ENCODE data around the gene CMKLR1. TPM values are rescaled to one million over a fixed set of nuclear protein-coding genes. Genes with fewer than 3 reads are reported as not detected.

Gene CMKLR1
- total RNA-seq, 2 donors from 2014 or later = 0.26 to 1.1 TPM

Other genes starting within 250 kb of the CMKLR1 start
- not detected for gene WSCD2, start 210.0 kb downstream of the CMKLR1 start, total RNA-seq
- 10 to 100 TPM; 14.9 to 16.5 TPM for gene FICD, start 176.0 kb upstream of the CMKLR1 start, total RNA-seq
- 100 to 1,000 TPM; 105 to 127 TPM for gene SART3, start 221.9 kb upstream of the CMKLR1 start, total RNA-seq
- 10 to 100 TPM; 66.1 to 85.3 TPM for gene ISCU, start 223.3 kb upstream of the CMKLR1 start, total RNA-seq